Measurements from ENCODE around the gene SMPD3.

SMPD3 gene

DNA sequence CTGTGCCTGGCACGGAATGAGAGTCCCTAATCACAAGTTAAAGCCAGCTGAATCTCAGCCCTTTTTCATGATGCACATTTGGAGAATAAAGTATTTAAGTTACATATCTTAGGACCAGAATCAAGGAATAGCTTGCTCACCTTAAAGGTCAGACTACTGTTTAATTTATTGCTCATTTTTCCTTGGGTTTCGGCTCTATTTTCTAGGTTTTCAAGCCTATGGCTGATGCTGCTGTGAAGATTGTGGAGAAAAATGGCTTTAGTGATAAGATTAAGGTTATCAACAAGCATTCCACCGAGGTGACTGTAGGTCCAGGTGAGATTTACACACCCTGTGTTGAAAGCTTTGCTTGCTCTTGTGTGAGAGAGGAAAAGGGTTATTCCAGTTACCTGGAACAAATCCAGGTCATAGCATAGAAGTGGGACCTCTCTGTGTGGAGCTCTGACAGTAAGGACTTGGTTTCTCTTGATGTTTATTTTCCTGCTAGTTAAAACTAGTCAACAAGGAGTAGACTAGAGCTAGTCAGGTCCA is 119.4 kb downstream of the SMPD3 start:
- no peak for DNase-seq (ENCODE audit: low spot score)

DNA sequence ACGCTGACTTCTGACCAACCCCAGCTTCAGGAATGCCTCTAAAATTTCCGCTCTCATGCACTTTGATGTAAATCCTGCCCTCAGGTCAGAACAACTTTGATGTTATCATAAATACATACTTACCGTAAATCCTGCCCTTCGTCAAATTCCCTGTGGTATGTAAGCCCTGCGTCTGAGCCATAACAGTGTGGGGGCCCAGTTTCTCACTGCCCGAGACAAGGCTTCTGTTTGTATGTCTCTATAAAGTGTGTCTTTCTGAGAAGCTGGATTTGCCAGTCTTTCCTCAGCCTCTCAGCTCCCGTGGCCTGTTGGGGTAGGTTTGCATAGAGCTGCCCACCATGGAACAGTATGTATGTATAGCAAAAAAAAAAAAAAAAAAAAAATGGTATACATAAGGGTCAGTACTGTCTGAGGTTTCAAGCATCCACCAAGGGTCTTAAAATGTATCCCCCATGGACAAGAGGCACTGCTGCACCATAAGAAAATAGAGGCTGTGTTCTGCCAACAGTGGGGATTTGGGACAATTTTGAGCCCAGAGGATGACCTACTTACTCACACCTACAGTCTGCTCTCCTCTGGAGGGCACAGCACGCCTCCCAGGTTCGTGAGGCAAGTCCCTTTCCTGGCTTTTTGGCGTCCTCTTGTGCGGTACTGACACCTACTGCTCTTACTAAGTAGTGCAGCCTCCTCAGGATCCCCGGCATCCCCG is 120.0 kb downstream of the SMPD3 start:
- peak; percentile 66 for DNase-seq (ENCODE audit: low spot score)

DNA sequence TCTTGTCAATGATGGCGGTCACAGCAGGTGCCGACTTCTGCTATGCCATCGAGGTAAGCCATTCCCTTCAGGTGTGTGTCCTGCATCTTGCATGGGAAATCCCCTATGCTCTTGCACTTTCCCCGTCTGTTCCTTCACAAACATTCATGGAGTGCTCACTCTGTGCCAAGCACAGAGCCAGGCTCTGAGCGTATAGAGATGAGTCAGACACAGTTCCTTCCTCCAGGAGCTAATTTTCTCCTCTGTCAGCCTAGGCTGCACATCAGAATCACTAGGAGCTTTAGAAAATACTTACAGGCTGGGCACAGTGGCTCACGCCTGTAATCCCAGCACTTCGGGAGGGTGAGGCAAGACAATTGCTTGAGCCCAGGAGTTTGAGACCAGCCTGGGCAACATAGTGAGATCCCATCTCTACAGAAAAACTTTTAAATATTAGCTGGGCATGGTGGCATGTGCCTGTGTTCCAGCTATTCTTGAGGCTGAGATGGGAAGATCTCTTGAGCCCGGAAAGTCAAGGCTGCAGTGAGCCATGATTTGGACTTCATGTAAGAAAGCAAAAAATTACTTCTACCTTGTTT is 123.4 kb downstream of the SMPD3 start:
- no peak for DNase-seq (ENCODE audit: low spot score)

DNA sequence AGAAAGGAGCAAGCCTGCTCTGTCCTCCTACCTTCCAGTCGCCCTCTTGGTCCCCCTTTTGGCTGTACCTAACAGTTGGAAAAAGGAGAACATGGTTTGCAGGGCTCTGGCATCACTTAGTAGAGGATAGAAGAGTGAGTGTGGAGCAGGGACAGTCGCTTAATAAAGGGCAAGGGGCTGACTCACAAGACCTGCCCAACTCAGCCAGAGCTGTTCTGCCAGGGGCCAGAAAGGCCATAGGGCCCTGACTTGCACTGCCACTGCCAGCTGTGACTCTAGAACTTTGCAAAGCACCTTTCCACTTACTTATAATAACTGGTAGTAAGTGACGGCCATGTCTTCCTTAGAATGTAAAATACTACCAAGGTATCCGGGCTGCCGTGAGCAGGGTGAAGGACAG is 124.0 kb downstream of the SMPD3 start:
- no peak for DNase-seq (ENCODE audit: low spot score)

DNA sequence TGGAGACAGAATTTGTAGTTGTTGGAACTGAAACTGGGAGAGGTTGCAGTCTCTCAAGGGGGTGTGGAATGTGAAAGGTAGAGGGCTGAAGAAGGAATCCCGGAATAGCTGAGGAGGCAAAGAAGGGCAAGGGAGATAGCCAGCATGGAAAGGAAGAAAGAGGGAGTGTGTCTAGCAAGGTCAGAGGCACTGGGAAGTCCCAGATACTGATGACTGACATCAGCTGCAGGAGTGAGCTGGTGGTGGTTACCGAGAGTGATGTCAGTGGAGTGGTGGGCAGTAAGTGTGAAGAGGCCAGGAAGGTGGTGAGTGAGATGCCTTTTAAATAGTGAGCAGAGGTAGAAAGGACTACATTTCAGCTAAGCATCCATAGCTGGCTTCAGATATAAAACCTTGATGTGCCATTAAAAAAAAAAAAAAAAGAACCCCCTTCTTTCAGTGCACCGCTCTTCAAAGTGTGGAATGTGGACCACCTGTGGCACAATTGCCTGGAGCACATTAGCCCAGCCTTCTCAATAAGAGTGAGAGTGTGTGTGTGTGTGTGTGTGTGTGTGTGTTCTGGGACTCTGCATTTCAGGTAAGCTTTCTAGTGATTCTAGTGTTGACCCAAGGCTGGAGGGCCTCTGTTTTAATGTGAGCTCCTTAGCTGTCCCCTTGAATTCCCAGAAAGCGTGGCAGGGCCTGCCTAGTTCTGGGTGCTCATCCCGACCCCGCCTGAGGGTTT is 129.0 kb downstream of the SMPD3 start:
- no peak for DNase-seq (ENCODE audit: low spot score)

DNA sequence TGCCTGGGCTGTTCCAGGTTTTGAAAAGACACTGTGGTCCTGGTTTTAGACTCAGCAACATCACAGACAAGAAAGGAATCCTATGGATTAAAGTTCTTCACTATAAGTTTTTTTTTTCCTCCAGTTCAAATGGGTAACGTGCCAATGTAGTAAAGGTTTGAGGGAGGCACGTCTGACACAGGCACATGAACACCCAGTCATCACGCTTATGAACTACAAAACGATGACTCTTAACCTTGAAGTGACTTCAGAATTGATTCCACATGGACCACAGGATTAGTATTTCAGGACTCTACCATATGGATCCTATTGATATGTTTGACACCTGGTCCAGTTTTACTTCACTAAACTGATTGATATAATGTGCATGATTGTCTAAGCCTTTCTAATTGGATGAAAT is 135.2 kb downstream of the SMPD3 start:
- no peak for DNase-seq (ENCODE audit: low spot score)

DNA sequence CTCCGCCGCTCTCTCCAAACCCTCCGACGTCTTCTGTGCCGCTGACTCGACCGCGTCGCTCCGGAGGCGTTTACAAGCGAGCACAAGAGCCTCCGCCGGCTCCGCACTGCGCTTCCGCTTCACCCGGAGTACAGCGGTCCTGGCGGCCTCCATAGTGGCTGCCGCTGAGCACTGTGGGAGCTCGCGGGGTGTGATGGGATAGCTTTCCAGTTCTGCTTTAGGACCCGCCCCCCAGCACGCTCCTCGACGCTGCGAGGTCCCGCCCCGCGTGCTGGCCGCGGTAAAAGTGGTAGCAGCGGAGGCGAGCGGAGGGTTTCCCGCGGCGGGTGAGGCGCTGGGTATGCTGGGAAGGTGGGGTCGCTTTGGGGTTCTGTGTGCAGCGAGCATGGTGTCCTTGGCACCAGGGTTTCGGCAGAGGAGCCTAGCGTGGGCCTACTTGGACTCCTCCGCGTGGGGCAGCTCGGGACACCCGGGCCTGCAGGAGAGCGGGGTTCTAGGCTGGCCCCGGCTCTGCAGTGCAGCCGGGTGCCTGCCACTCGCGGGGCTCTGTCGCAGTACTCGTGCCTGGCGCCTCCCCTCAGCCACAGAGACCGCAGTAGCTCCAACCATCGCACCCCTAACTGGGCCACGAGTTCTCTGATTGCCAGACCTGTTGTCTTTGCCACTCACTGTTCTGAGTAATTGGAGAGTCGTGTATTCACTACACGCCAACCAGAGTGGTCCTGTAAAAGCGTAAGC is 137.4 kb downstream of the SMPD3 start, which contains the start of the genes PRMT7 and SLC7A6OS:
Gene PRMT7, plus strand, starts transcription at position 246 of the 738 bp plus-strand sequence. CDS start 4,961 bp downstream, outside the sequence.
Gene SLC7A6OS, minus strand, starts transcription at position 173 of the 738 bp plus-strand sequence. Its CDS starts 20 bp downstream, at position 153.
- DNase-seq (ENCODE audit: low spot score) = peak; percentile 93

DNA sequence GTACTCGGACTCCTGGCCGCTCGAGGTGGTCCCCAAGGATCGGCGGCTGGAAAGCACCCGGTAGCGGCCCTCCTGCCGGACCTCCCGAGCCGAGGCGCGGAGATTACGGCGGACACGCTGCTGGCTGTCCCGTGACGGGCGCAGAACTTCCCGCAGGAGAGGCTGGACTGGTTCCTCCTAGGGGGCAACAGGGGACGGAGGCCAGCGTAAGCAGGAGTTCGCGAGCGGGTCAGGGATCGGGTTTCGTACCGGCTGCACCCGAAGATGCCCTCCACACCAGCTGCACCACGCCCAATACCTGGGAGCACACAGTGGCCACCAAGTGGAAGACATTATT is 137.9 kb downstream of the SMPD3 start:
- no peak for DNase-seq (ENCODE audit: low spot score)

DNA sequence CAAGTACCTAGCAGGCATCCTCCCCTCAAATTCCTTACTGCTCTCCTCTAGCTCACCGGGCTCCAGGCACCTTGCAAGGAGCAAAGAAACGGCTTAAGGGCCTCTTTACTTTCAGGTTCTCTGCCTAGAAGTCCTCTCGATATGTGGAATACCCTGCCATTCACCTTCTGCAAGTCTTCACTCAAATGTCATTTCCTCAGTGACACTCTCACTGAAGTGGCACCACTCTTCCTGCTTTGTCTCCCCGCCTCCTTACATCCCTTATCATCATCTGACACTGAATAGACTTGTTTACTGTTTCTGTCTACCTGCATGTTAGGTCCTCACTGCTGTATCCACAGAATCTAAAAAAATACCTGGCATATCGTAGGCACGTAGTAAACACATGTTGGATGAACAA is 138.5 kb downstream of the SMPD3 start:
- DNase-seq (ENCODE audit: low spot score) = no peak
